OCI-LY1 (cell line): ENCODE results near the gene PREX1.

ENCODE experiments used
- H2AFZ ChIP-seq: fragments of 200-600 bp; sonication (generic), shearing (Covaris generic); 2 replicates; pipeline ENCODE4 v1.6.0; 2014; ENCODE audit warnings: antibody characterized with exemption, mild to moderate bottlenecking, low read length
- H3F3A ChIP-seq: fragments of 200-600 bp; sonication (generic), shearing (Covaris generic); 2 replicates; pipeline ENCODE4 v1.6.0; 2014; ENCODE audit warnings: mild to moderate bottlenecking, antibody characterized with exemption, low read length, moderate library complexity; ENCODE audit not compliant: insufficient read depth
- H3K27ac ChIP-seq: fragments of 200-600 bp; sonication (generic); 2 replicates; pipeline ENCODE4 v1.5.1; 2014; ENCODE audit warnings: low read length, mixed run types, mild to moderate bottlenecking, low read depth; ENCODE audit not compliant: poor library complexity, severe bottlenecking
- H3K27me3 ChIP-seq: fragments of 200-600 bp; sonication (generic); 2 replicates; pipeline ENCODE4 v1.6.0; 2014; ENCODE audit warnings: antibody characterized with exemption, mild to moderate bottlenecking, low read length, moderate library complexity; ENCODE audit not compliant: insufficient read depth
- H3K36me3 ChIP-seq: fragments of 200-600 bp; sonication (generic); 2 replicates; pipeline ENCODE4 v1.6.1; 2014; ENCODE audit warnings: mild to moderate bottlenecking, antibody characterized with exemption, low read length, moderate library complexity, mixed read lengths; ENCODE audit not compliant: insufficient read depth
- H3K4me1 ChIP-seq: fragments of 200-600 bp; sonication (generic); 2 replicates; pipeline ENCODE4 v1.5.1; 2014; ENCODE audit warnings: mild to moderate bottlenecking, low read length, moderate library complexity; ENCODE audit not compliant: insufficient read depth, severe bottlenecking
- H3K4me2 ChIP-seq: fragments of 200-600 bp; sonication (generic), shearing (Covaris generic); 2 replicates; pipeline ENCODE4 v1.6.1; 2014; ENCODE audit warnings: low read length
- H3K4me3 ChIP-seq: fragments of 200-600 bp; sonication (generic); 2 replicates; pipeline ENCODE4 v1.5.1; 2014; ENCODE audit warnings: low read length, low read depth, mild to moderate bottlenecking, mixed read lengths; ENCODE audit not compliant: poor library complexity, severe bottlenecking
- H3K79me2 ChIP-seq: fragments of 200-600 bp; shearing (Covaris generic); 2 replicates; pipeline ENCODE4 v1.6.1; 2016; ENCODE audit warnings: mixed run types, low read length, mixed read lengths; ENCODE audit not compliant: insufficient read depth
- H3K9ac ChIP-seq: fragments of 200-600 bp; sonication (generic), shearing (Covaris generic); 2 replicates; pipeline ENCODE4 v1.6.1; 2014; ENCODE audit warnings: mild to moderate bottlenecking, low read length, mixed read lengths
- H3K9me2 ChIP-seq: fragments of 200-600 bp; sonication (generic), shearing (Covaris generic); 2 replicates; pipeline ENCODE4 v1.6.1; 2014; ENCODE audit warnings: low read depth, mild to moderate bottlenecking, low read length, mixed read lengths
- H3K9me3 ChIP-seq: fragments of 200-600 bp; shearing (Covaris generic); 2 replicates; pipeline ENCODE4 v1.6.1; 2014; ENCODE audit warnings: low read length, mixed read lengths
- H4K20me1 ChIP-seq: fragments of 200-600 bp; sonication (generic), shearing (Covaris generic); 2 replicates; pipeline ENCODE4 v1.6.0; 2016; ENCODE audit warnings: mild to moderate bottlenecking, low read length; ENCODE audit not compliant: insufficient read depth
- EZH2 ChIP-seq: fragments of 200-600 bp; sonication (generic), shearing (Covaris generic); IDR thresholded peaks from 2 replicates; pipeline ENCODE4 v1.8.0; 2017; ENCODE audit warnings: borderline replicate concordance, mixed run types, mild to moderate bottlenecking, antibody characterized with exemption, low read length, moderate library complexity, mixed read lengths
- TF ChIP-seq, protein P1 (sequence below): fragments of 200-600 bp; sonication (generic), shearing (Covaris generic); IDR thresholded peaks from 2 replicates; pipeline ENCODE4 v1.5.1; 2017; ENCODE audit warnings: mild to moderate bottlenecking, antibody characterized with exemption, low read length, moderate library complexity, mixed read lengths

The PREX1 gene

DNA sequence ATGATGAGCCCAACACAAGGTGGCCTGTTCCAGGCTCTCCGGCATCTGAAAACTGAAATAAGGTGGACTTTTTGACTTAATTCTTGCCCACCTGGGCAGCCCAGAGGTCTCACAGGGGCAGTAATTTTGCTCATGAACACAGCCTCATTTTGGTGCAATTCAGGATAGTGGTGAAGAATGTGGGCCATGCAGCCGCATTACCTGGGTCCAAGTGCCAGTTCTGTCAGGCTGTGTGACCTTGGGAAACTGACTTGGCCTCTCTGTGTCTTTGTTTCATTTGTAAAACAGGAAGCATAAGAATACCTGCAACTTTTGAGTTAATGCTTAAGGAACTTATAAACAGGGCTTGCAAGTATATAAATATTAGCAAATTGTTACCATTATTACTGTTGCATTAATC is 5.6 kb downstream of the PREX1 start:
- Histone ChIP-seq H3K4me1 (no peaks in the 10 kb centered on the region), H3K27me3 (peaks cover 12% of the 10 kb centered on the region), H3K36me3 (no peaks in the 10 kb centered on the region), H3K4me2 (no peak overlapping the region), H3K9me2 (no peaks in the 10 kb centered on the region), H3K9me3 (no peaks in the 10 kb centered on the region), H3K9ac (no peak overlapping the region), H4K20me1 (no peaks in the 10 kb centered on the region), H3K4me3 (no peak overlapping the region), H3K27ac (no peak overlapping the region), H2AFZ (no peak overlapping the region), H3F3A (no peaks in the 10 kb centered on the region), H3K79me2 (no peaks in the 10 kb centered on the region)
- no peak for TF ChIP-seq EZH2
- TF ChIP-seq, protein P1, sequence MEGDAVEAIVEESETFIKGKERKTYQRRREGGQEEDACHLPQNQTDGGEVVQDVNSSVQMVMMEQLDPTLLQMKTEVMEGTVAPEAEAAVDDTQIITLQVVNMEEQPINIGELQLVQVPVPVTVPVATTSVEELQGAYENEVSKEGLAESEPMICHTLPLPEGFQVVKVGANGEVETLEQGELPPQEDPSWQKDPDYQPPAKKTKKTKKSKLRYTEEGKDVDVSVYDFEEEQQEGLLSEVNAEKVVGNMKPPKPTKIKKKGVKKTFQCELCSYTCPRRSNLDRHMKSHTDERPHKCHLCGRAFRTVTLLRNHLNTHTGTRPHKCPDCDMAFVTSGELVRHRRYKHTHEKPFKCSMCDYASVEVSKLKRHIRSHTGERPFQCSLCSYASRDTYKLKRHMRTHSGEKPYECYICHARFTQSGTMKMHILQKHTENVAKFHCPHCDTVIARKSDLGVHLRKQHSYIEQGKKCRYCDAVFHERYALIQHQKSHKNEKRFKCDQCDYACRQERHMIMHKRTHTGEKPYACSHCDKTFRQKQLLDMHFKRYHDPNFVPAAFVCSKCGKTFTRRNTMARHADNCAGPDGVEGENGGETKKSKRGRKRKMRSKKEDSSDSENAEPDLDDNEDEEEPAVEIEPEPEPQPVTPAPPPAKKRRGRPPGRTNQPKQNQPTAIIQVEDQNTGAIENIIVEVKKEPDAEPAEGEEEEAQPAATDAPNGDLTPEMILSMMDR: no peak

DNA sequence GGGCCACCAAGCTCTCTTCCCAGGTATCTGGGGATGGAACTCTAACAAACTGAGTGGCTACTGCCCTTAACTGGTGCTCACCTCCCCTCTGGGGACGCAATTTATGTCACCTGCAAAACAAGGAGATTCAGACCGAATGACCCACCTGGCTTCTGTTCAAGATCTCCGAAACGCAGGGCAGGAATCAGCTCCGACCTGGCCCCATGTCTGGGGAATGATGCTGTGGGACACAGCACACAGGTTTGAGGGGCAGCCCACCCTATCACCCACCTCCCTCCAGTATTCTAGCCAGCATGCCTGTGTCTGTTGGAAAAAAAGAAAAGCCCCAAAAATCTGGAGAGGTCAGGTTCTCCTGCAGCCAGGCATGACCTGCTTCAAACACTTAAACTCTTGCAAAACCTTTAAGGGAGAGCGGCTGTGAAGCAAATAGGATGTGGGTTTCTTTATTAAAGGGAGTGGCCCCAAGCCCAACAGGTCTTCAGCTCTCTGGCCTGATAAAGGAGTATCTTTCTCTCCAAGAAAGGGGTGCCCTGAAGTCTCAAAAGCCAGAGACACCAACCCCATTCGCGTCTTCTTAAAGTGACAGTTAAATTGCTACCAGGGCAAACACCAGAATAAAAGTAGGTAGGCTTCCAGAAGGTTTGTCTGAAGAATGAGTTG is 6.4 kb downstream of the PREX1 start:
- H3K79me2 ChIP-seq: no peaks in the 10 kb centered on the region
- no peak overlapping the region for H3K27ac ChIP-seq
- TF ChIP-seq, protein P1: no peak
- TF ChIP-seq EZH2: no peak
- peaks cover 12% of the 10 kb centered on the region for H3K27me3 ChIP-seq
- H3K9me2 ChIP-seq: no peaks in the 10 kb centered on the region
- H3K9ac ChIP-seq: no peak overlapping the region
- H3K4me3 ChIP-seq: no peak overlapping the region
- no peak overlapping the region for H2AFZ ChIP-seq
- H4K20me1 ChIP-seq: no peaks in the 10 kb centered on the region
- no peaks in the 10 kb centered on the region for H3K4me1 ChIP-seq
- no peaks in the 10 kb centered on the region for H3K36me3 ChIP-seq
- no peak overlapping the region for H3K4me2 ChIP-seq
- H3F3A ChIP-seq: no peaks in the 10 kb centered on the region
- H3K9me3 ChIP-seq: no peaks in the 10 kb centered on the region

DNA sequence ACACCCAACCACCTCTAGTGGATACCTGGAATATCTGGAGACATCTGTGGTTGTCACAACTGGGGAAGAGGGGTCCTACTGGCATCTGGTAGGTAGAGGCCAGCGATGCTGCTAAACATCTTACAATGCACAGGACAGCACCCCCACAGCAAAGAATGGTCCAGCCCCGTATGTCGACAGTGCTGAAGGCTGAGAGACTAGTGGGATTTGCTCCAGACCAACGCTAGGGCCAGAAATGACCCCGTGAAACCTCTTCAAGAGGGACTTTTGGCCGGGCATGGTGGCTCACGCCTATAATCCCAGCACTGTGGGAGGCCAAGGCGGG is 7.2 kb downstream of the PREX1 start:
- Histone ChIP-seq H4K20me1 (no peaks in the 10 kb centered on the region), H3K9me3 (no peaks in the 10 kb centered on the region), H3K4me1 (no peaks in the 10 kb centered on the region), H2AFZ (no peak overlapping the region), H3K79me2 (no peaks in the 10 kb centered on the region), H3K4me2 (no peak overlapping the region), H3K36me3 (no peaks in the 10 kb centered on the region), H3K4me3 (no peak overlapping the region), H3K27me3 (peaks cover 12% of the 10 kb centered on the region), H3K9ac (no peak overlapping the region), H3K9me2 (no peaks in the 10 kb centered on the region), H3F3A (no peaks in the 10 kb centered on the region), H3K27ac (no peak overlapping the region)
- TF ChIP-seq, protein P1: no peak
